Measurements from ENCODE around the gene TBX18. TPM values are rescaled to one million over a fixed set of nuclear protein-coding genes. Genes with fewer than 3 reads are reported as not detected.
A peak's percentile ranks its signal among the peaks of the same experiment; 100 is the strongest.

TBX18 gene
- total and polyA plus RNA-seq, 9 of the 15 experiments (the other 6 are each of a cell fraction or from before 2014, with no cell fraction given), result 4.0 to 36.1 (median 20.7) TPM

- BruUV-seq (replicated peaks), result no TSS peak
- peak; percentile 22 for ATAC-seq
- H3K27ac ChIP-seq (ENCODE audit: extremely low read depth, low read depth, low read length), result peak overlapping the region; percentile 87
- ChIA-PET POLR2A (interaction anchor here (0.6 to 4.3 kb wide), 2 partner anchors 12 to 877 kb away, joined by 3 to 35 read pairs; no protein-coding TSS in a partner anchor), CTCF (ENCODE audit: low intra/inter-chr PET ratio) (no interaction called here)
- FAIRE-seq, result no peak
- H2AFZ ChIP-seq (ENCODE audit: low read depth, low read length), result peak overlapping the region; percentile 97
- peak overlapping the region; percentile 86 to 97 for H3K9ac ChIP-seq (ENCODE audit: insufficient read depth in 1 of 2, low read depth in 2 of 2, low read length in 2 of 2)
- H3K9me1 ChIP-seq (ENCODE audit: control insufficient read depth, insufficient read depth, low read length), result no peaks in the 10 kb centered on the region
- H3K4me3 ChIP-seq, result peak overlapping the region; percentile 78
- in situ Hi-C loops (cut with MboI), result loop anchor here (25.0 kb wide), 2 partner anchors 877 to 1923 kb away; no protein-coding TSS in a partner anchor
- no peaks in the 10 kb centered on the region for H3K27me3 ChIP-seq (ENCODE audit: control insufficient read depth in 2 of 2, insufficient read depth in 2 of 2, low read length in 2 of 2)
- peaks cover 4 to 15% of the 10 kb centered on the region in 2 experiments; a peak in 3 of 5 replicates for H3K4me1 ChIP-seq (replicated peaks in 1 of 2; ENCODE audit: control insufficient read depth in 2 of 2, insufficient read depth in 2 of 2, low read length in 2 of 2)
- peak overlapping the region; percentile 92 for H3K4me2 ChIP-seq (ENCODE audit: insufficient read depth, low read length)
- peak in 1 of 4 experiments; percentile 26 for DNase-seq (ENCODE audit: extremely low read depth in 1 of 4, low spot score in 3 of 4)
- H3K9me3 ChIP-seq (replicated peaks; ENCODE audit: control insufficient read depth, insufficient read depth, low read depth, low read length), result no peaks in the 10 kb centered on the region
- H4K20me1 ChIP-seq (replicated peaks; ENCODE audit: control insufficient read depth, insufficient read depth, low read length), result no peaks in the 10 kb centered on the region
- peaks cover 14% of the 10 kb centered on the region; the same call in 1 of the 3 replicates for H3K36me3 ChIP-seq (ENCODE audit: control insufficient read depth, insufficient read depth, low read length)
- peaks cover 47% of the 10 kb centered on the region for H3K79me2 ChIP-seq (ENCODE audit: control insufficient read depth, insufficient read depth, low read length)
- intact Hi-C loops (cut with micrococcal nuclease), result loop anchor here (5.0 to 10.0 kb wide), 2 partner anchors 361 to 537 kb away; partner anchors contain the start of gene CEP162
- 0% methylated on average over 19 of the region's 57 CpGs for WGBS (ENCODE audit: insufficient coverage, low coverage, missing lambda C conversion rate)
- TF ChIP-seq E2F6 (IDR thresholded peaks at IDR 0.05; ENCODE audit: borderline replicate concordance in 1 of 2, extremely low read depth in 1 of 2, insufficient read depth in 1 of 2, insufficient read length in 1 of 2, low read depth in 1 of 2, low read length in 1 of 2, poor library complexity in 1 of 2, severe bottlenecking in 1 of 2) (peak in 1 of 2 experiments; percentile 57), SAP30 (IDR thresholded peaks at IDR 0.05; ENCODE audit: borderline replicate concordance, insufficient read depth, low read depth, low read length, poor library complexity, severe bottlenecking) (peak; percentile 22), ZNF224 (CRISPR knock-in tag; IDR thresholded peaks at IDR 0.05) (no peak), NONO (IDR thresholded peaks at IDR 0.05; ENCODE audit: low read depth in 2 of 2, low read length in 1 of 2) (peak in 1 of 2 experiments; percentile 42; a peak in 1 of 4 replicates), BRF1 (IDR thresholded peaks at IDR 0.05; ENCODE audit: borderline replicate concordance, extremely low read depth, insufficient read length) (no peak), IRF1 (CRISPR knock-in tag; IDR thresholded peaks at IDR 0.05; ENCODE audit: borderline replicate concordance) (no peak), U2AF1 (optimal IDR thresholded peaks at IDR 0.05; ENCODE audit: low read depth, low read length) (peak; percentile 29), PCBP1 (IDR thresholded peaks at IDR 0.05; ENCODE audit: low read depth, low read length, poor library complexity, severe bottlenecking) (peak; percentile 19), KLF16 (IDR thresholded peaks at IDR 0.05) (no peak), POLR2G (IDR thresholded peaks at IDR 0.05; ENCODE audit: low read depth, low read length) (peak; percentile 77; the same call in 1 of the 2 replicates), BMI1 (IDR thresholded peaks at IDR 0.05; ENCODE audit: low read length) (no peak)
- TF ChIP-seq, protein P1, sequence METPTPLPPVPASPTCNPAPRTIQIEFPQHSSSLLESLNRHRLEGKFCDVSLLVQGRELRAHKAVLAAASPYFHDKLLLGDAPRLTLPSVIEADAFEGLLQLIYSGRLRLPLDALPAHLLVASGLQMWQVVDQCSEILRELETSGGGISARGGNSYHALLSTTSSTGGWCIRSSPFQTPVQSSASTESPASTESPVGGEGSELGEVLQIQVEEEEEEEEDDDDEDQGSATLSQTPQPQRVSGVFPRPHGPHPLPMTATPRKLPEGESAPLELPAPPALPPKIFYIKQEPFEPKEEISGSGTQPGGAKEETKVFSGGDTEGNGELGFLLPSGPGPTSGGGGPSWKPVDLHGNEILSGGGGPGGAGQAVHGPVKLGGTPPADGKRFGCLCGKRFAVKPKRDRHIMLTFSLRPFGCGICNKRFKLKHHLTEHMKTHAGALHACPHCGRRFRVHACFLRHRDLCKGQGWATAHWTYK (CRISPR knock-in tag; IDR thresholded peaks at IDR 0.05), result 0 out of 2 replicates have a peak, but pooled peaks have one; percentile 12
- TF ChIP-seq, protein P2, sequence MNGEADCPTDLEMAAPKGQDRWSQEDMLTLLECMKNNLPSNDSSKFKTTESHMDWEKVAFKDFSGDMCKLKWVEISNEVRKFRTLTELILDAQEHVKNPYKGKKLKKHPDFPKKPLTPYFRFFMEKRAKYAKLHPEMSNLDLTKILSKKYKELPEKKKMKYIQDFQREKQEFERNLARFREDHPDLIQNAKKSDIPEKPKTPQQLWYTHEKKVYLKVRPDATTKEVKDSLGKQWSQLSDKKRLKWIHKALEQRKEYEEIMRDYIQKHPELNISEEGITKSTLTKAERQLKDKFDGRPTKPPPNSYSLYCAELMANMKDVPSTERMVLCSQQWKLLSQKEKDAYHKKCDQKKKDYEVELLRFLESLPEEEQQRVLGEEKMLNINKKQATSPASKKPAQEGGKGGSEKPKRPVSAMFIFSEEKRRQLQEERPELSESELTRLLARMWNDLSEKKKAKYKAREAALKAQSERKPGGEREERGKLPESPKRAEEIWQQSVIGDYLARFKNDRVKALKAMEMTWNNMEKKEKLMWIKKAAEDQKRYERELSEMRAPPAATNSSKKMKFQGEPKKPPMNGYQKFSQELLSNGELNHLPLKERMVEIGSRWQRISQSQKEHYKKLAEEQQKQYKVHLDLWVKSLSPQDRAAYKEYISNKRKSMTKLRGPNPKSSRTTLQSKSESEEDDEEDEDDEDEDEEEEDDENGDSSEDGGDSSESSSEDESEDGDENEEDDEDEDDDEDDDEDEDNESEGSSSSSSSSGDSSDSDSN (IDR thresholded peaks at IDR 0.05; ENCODE audit: borderline replicate concordance in 1 of 2, low read depth in 2 of 2, low read length in 2 of 2), result peak in 1 of 2 experiments; percentile 10; a peak in 2 of 4 replicates
Observed at GRCh38 chr6:84763886-84764331, 489 bp downstream of the TBX18 start.
